ENCODE measurements around the gene AP2A1. TPM values are rescaled to one million over a fixed set of nuclear protein-coding genes. Genes with fewer than 3 reads are reported as not detected.

The AP2A1 gene
- total and polyA plus RNA-seq, 9 of the 15 experiments (the other 6 are each of a cell fraction or from before 2014, with no cell fraction given) = 0.55 to 150 (median 31.9) TPM

DNA sequence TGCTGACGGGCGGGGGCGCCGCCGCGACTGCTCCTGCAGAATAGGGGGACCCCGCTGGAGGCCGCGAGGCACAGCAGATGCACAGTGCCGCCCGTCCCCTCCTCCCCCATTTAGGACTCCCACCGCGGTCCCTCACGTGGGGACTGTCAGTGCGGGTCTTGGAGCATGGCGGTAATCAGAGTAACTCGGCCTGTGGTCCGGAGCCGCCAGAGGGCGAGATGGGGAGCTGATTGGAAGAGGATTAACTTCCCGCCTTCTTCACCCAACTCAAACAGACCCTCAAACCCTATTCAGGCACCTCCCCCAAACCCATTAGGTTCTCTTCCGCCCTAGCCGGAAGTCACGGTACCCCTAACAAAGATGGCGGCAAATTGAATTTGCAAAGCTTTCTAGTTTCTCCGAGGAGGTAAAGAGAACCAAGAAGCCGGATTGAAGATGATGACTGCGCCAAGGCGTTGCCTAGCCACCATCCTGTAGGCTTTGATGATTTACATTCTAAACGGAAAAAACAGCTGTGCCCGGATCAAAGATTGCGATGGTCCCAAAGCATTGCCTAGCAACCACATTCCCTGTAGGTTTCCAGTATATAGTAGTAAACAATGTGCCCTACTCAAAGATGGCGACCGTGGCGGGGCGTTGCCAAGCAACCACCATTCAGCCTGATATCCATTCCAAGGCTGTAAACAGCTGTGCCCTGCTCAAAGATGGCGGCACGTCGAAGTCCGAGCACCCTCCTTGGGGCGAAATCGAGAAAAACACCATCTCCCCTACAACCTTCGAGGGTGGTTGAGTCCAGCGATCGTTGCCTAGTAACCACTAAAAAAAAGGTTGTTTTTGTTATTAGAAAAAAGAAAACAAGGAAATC is 46.4 kb downstream of the AP2A1 start, which contains the start of gene FUZ (continued):
- TF ChIP-seq, protein P1, sequence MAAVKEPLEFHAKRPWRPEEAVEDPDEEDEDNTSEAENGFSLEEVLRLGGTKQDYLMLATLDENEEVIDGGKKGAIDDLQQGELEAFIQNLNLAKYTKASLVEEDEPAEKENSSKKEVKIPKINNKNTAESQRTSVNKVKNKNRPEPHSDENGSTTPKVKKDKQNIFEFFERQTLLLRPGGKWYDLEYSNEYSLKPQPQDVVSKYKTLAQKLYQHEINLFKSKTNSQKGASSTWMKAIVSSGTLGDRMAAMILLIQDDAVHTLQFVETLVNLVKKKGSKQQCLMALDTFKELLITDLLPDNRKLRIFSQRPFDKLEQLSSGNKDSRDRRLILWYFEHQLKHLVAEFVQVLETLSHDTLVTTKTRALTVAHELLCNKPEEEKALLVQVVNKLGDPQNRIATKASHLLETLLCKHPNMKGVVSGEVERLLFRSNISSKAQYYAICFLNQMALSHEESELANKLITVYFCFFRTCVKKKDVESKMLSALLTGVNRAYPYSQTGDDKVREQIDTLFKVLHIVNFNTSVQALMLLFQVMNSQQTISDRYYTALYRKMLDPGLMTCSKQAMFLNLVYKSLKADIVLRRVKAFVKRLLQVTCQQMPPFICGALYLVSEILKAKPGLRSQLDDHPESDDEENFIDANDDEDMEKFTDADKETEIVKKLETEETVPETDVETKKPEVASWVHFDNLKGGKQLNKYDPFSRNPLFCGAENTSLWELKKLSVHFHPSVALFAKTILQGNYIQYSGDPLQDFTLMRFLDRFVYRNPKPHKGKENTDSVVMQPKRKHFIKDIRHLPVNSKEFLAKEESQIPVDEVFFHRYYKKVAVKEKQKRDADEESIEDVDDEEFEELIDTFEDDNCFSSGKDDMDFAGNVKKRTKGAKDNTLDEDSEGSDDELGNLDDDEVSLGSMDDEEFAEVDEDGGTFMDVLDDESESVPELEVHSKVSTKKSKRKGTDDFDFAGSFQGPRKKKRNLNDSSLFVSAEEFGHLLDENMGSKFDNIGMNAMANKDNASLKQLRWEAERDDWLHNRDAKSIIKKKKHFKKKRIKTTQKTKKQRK (IDR thresholded peaks at IDR 0.05; ENCODE audit: borderline replicate concordance, low read depth, low read length) = no peak
- TF ChIP-seq, protein P2, sequence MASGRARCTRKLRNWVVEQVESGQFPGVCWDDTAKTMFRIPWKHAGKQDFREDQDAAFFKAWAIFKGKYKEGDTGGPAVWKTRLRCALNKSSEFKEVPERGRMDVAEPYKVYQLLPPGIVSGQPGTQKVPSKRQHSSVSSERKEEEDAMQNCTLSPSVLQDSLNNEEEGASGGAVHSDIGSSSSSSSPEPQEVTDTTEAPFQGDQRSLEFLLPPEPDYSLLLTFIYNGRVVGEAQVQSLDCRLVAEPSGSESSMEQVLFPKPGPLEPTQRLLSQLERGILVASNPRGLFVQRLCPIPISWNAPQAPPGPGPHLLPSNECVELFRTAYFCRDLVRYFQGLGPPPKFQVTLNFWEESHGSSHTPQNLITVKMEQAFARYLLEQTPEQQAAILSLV (tag; IDR thresholded peaks at IDR 0.05) = no peak
- TF ChIP-seq HEY1 (CRISPR knock-in tag; IDR thresholded peaks at IDR 0.05; ENCODE audit: borderline replicate concordance) (no peak), ZNF668 (CRISPR knock-in tag; IDR thresholded peaks at IDR 0.05) (no peak), ZNF282 (CRISPR knock-in tag; IDR thresholded peaks at IDR 0.05) (no peak), RBM14 (IDR thresholded peaks at IDR 0.05; ENCODE audit: borderline replicate concordance, insufficient read depth, low read depth, low read length) (no peak), ZNF253 (CRISPR knock-in tag; conservative IDR thresholded peaks at IDR 0.05) (no peak), POLR2AphosphoS5 (IDR thresholded peaks at IDR 0.05; ENCODE audit: control insufficient read depth, insufficient read depth, low read depth, low read length) (no peak), ZNF212 (CRISPR knock-in tag; IDR thresholded peaks at IDR 0.05) (0 out of 2 replicates have a peak, but pooled peaks have one; percentile 1), ELF4 (CRISPR knock-in tag; IDR thresholded peaks at IDR 0.05) (no peak), PCBP2 (IDR thresholded peaks at IDR 0.05; ENCODE audit: low read depth, low read length, poor library complexity, severe bottlenecking) (no peak), ZNF445 (CRISPR knock-in tag; IDR thresholded peaks at IDR 0.05; ENCODE audit: low read depth) (no peak), ZNF384 (IDR thresholded peaks at IDR 0.05; ENCODE audit: low read depth, low read length) (peak; percentile 94), EZH2 (IDR thresholded peaks at IDR 0.05; ENCODE audit: borderline replicate concordance, low read depth, low read length) (no peak), NFRKB (IDR thresholded peaks at IDR 0.05; ENCODE audit: low read depth) (peak; percentile 70; the same call in 1 of the 2 replicates)
- TF ChIP-seq, protein P3, sequence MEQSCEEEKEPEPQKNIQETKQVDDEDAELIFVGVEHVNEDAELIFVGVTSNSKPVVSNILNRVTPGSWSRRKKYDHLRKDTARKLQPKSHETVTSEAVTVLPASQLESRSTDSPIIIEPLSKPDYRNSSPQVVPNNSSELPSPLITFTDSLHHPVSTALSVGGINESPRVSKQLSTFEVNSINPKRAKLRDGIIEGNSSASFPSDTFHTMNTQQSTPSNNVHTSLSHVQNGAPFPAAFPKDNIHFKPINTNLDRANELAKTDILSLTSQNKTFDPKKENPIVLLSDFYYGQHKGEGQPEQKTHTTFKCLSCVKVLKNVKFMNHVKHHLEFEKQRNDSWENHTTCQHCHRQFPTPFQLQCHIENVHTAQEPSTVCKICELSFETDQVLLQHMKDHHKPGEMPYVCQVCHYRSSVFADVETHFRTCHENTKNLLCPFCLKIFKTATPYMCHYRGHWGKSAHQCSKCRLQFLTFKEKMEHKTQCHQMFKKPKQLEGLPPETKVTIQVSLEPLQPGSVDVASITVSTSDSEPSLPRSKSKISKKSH (CRISPR knock-in tag; IDR thresholded peaks at IDR 0.05) = no peak
- TF ChIP-seq, protein P4, sequence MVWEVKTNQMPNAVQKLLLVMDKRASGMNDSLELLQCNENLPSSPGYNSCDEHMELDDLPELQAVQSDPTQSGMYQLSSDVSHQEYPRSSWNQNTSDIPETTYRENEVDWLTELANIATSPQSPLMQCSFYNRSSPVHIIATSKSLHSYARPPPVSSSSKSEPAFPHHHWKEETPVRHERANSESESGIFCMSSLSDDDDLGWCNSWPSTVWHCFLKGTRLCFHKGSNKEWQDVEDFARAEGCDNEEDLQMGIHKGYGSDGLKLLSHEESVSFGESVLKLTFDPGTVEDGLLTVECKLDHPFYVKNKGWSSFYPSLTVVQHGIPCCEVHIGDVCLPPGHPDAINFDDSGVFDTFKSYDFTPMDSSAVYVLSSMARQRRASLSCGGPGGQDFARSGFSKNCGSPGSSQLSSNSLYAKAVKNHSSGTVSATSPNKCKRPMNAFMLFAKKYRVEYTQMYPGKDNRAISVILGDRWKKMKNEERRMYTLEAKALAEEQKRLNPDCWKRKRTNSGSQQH (CRISPR knock-in tag; IDR thresholded peaks at IDR 0.05) = no peak
